GM21381 (cell line): ENCODE data around the gene ARIH1.

Experiments
- ATAC-seq: cut with Tn5 transposase; IDR thresholded peaks from one replicate; pipeline ENCODE4 v1.9.1; 2021; ENCODE audit warnings: mild to moderate bottlenecking, moderate library complexity; ENCODE audit not compliant: unreplicated experiment

Gene ARIH1

GRCh38 chr15:72486144-72486543 is 12.0 kb downstream of the ARIH1 start:
- ATAC-seq = no peak

GRCh38 chr15:72487070-72487797 is 13.1 kb downstream of the ARIH1 start:
- no peak for ATAC-seq

GRCh38 chr15:72488558-72488957 is 14.4 kb downstream of the ARIH1 start:
- no peak for ATAC-seq

- no peak for ATAC-seq
Measured at GRCh38 chr15:72489943-72490554, 15.9 kb downstream of the ARIH1 start.

GRCh38 chr15:72491768-72492167 is 17.6 kb downstream of the ARIH1 start:
- ATAC-seq = no peak

- no peak for ATAC-seq
Measured at GRCh38 chr15:72492733-72493132, 18.6 kb downstream of the ARIH1 start.

GRCh38 chr15:72493220-72493619 is 19.1 kb downstream of the ARIH1 start:
- no peak for ATAC-seq

GRCh38 chr15:72495007-72495406 is 20.9 kb downstream of the ARIH1 start:
- ATAC-seq = no peak

GRCh38 chr15:72496783-72497182 is 22.7 kb downstream of the ARIH1 start:
- ATAC-seq = no peak

GRCh38 chr15:72497402-72497801 is 23.3 kb downstream of the ARIH1 start:
- ATAC-seq = no peak

- no peak for ATAC-seq
Measured at GRCh38 chr15:72502220-72502809, 28.2 kb downstream of the ARIH1 start.

GRCh38 chr15:72503147-72503546 is 29.0 kb downstream of the ARIH1 start:
- no peak for ATAC-seq

- ATAC-seq = no peak
Measured at GRCh38 chr15:72507402-72508092, 33.4 kb downstream of the ARIH1 start.

GRCh38 chr15:72509484-72509883 is 35.4 kb downstream of the ARIH1 start:
- ATAC-seq = no peak

- no peak for ATAC-seq
Measured at GRCh38 chr15:72511536-72511935, 37.4 kb downstream of the ARIH1 start.

- no peak for ATAC-seq
Measured at GRCh38 chr15:72515591-72516389, 41.7 kb downstream of the ARIH1 start.

- no peak for ATAC-seq
Measured at GRCh38 chr15:72516777-72517176, 42.6 kb downstream of the ARIH1 start.

- no peak for ATAC-seq
Measured at GRCh38 chr15:72521682-72522081, 47.6 kb downstream of the ARIH1 start.

- ATAC-seq = no peak
Measured at GRCh38 chr15:72532991-72533601, 59.0 kb downstream of the ARIH1 start.

GRCh38 chr15:72534523-72534922 is 60.4 kb downstream of the ARIH1 start:
- no peak for ATAC-seq
